ENCODE results near the gene FKBP4. TPM values are rescaled to one million over a fixed set of nuclear protein-coding genes. Genes with fewer than 3 reads are reported as not detected.

FKBP4 gene
- total RNA-seq, 1 donor from 2014 or later, result 149 TPM

DNA sequence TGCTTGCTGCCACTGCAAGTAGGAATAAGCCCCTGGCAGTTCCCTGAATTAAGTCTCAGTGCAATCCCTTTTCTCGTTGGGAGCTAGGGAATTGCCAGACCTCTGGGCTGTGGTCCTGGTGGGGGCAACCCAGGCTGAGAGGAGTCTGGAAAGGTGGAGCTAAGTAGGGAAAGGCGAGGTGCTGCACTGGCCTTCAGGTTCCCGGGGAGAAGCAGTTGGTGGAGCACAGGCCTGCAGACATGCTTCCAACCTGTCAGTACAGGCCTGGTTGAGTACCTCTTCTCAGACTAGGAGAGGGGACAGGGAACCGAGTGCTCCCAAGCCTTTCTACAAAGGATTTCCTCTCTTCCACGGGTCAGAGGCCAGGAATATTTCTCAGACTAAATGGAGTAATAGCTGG is 38.6 kb downstream of the FKBP4 start:
- DNase-seq (ENCODE audit: low spot score, unreplicated experiment), result no peak
- Mint-ChIP-seq H3K9me3 (ENCODE audit: low read depth) (no peaks in the 10 kb centered on the region), H3K27me3 (peaks cover 13% of the 10 kb centered on the region), H3K27ac (no peak overlapping the region), H3K36me3 (ENCODE audit: insufficient read depth) (peaks cover 19% of the 10 kb centered on the region), H3K4me1 (ENCODE audit: low read depth) (peaks cover 3% of the 10 kb centered on the region), H3K4me3 (ENCODE audit: low read depth) (no peak overlapping the region)
- TF ChIP-seq, protein P1, sequence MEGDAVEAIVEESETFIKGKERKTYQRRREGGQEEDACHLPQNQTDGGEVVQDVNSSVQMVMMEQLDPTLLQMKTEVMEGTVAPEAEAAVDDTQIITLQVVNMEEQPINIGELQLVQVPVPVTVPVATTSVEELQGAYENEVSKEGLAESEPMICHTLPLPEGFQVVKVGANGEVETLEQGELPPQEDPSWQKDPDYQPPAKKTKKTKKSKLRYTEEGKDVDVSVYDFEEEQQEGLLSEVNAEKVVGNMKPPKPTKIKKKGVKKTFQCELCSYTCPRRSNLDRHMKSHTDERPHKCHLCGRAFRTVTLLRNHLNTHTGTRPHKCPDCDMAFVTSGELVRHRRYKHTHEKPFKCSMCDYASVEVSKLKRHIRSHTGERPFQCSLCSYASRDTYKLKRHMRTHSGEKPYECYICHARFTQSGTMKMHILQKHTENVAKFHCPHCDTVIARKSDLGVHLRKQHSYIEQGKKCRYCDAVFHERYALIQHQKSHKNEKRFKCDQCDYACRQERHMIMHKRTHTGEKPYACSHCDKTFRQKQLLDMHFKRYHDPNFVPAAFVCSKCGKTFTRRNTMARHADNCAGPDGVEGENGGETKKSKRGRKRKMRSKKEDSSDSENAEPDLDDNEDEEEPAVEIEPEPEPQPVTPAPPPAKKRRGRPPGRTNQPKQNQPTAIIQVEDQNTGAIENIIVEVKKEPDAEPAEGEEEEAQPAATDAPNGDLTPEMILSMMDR (IDR thresholded peaks at IDR 0.05; ENCODE audit: unreplicated experiment), result no peak

- DNase-seq (ENCODE audit: low spot score, unreplicated experiment), result no peak
- H3K27me3 Mint-ChIP-seq, result peaks cover 13% of the 10 kb centered on the region
- no peaks in the 10 kb centered on the region for H3K9me3 Mint-ChIP-seq (ENCODE audit: low read depth)
- H3K4me3 Mint-ChIP-seq (ENCODE audit: low read depth), result no peak overlapping the region
- TF ChIP-seq, protein P1 (IDR thresholded peaks at IDR 0.05; ENCODE audit: unreplicated experiment), result no peak
- H3K36me3 Mint-ChIP-seq (ENCODE audit: insufficient read depth), result peaks cover 18% of the 10 kb centered on the region
- peaks cover 3% of the 10 kb centered on the region for H3K4me1 Mint-ChIP-seq (ENCODE audit: low read depth)
- no peak overlapping the region for H3K27ac Mint-ChIP-seq
Observed at GRCh38 chr12:2833810-2834209, 39.0 kb downstream of the FKBP4 start.

DNA sequence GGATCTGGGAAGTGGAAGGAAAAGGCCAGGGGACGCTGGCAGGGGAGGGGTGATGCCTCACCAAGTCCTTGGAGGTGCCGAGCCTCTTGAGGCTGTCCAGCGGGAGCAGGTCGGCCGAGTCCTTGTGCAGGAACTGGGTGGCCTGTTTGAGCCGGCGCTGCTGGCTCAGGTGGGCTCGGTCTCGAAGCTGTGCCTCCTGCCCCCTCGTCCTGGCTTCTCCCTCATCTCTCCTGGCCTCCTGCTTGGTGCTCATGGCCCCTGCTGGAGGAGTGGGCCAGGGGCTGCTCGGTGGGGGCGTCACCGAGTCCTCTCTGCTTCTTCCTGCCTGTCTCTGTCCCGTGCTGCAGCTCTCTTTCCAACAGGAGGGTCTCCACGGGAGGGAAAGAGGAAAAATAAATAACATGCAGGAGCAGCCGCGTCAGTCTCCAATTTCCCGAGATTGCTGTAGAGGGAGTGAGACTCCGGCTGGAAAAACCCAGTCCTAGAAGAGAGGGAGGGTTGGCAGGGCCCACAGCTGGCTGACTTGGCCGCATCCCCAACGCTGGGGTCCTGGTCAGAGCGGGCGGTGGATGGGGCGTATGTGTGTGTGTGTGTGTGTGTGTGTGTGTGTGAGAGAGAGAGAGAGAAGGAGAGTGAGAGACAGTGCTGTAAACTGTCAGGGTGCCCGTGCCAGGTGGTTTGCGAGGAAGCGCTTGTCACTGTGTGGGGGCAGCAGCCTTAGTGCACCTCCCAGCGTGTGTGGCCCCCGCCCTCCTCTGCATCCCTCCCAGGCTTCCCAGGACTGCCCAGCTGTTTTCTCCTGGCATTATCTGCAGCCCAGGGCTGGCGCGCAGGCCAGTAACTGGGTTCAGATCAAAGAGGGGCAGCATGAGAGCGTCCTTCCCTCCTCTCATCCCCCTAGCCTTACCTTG is 40.1 kb downstream of the FKBP4 start, which contains the start of gene NRIP2:
Gene NRIP2 (minus strand): TSS at position 455 of the 911 bp plus-strand sequence. CDS start 52 bp downstream, at position 403.
- Mint-ChIP-seq H3K4me3 (ENCODE audit: low read depth) (no peak within 1 kb of the TSS), H3K27ac (peak within 1 kb of the TSS; percentile 77), H3K9me3 (ENCODE audit: low read depth) (no peaks in the 10 kb centered on the region)

GRCh38 chr12:2835691-2836403 is 41.1 kb downstream of the FKBP4 start:
- Mint-ChIP-seq H3K9me3 (ENCODE audit: low read depth) (no peaks in the 10 kb centered on the region), H3K27ac (peak overlapping the region; percentile 77), H3K27me3 (peaks cover 13% of the 10 kb centered on the region), H3K4me3 (ENCODE audit: low read depth) (no peak overlapping the region), H3K4me1 (ENCODE audit: low read depth) (peaks cover 3% of the 10 kb centered on the region), H3K36me3 (ENCODE audit: insufficient read depth) (peaks cover 21% of the 10 kb centered on the region)
- DNase-seq (ENCODE audit: low spot score, unreplicated experiment), result no peak
- TF ChIP-seq, protein P1 (IDR thresholded peaks at IDR 0.05; ENCODE audit: unreplicated experiment), result no peak

More for the DNA sequence above, 40.1 kb downstream of the FKBP4 start, which contains the start of gene NRIP2:
- H3K4me1 Mint-ChIP-seq (ENCODE audit: low read depth), result peaks cover 3% of the 10 kb centered on the region
- H3K36me3 Mint-ChIP-seq (ENCODE audit: insufficient read depth), result peaks cover 22% of the 10 kb centered on the region
- H3K27me3 Mint-ChIP-seq, result peaks cover 13% of the 10 kb centered on the region
- TF ChIP-seq, protein P1 (IDR thresholded peaks at IDR 0.05; ENCODE audit: unreplicated experiment), result no peak
- no peak for DNase-seq (ENCODE audit: low spot score, unreplicated experiment)

- Mint-ChIP-seq H3K4me3 (ENCODE audit: low read depth) (no peak overlapping the region), H3K27me3 (peaks cover 13% of the 10 kb centered on the region), H3K27ac (no peak overlapping the region), H3K36me3 (ENCODE audit: insufficient read depth) (peaks cover 18% of the 10 kb centered on the region), H3K9me3 (ENCODE audit: low read depth) (no peaks in the 10 kb centered on the region), H3K4me1 (ENCODE audit: low read depth) (peaks cover 3% of the 10 kb centered on the region)
- DNase-seq (ENCODE audit: low spot score, unreplicated experiment), result no peak
- TF ChIP-seq, protein P1 (IDR thresholded peaks at IDR 0.05; ENCODE audit: unreplicated experiment), result no peak
Observed at GRCh38 chr12:2836574-2836973, 41.8 kb downstream of the FKBP4 start.

Data from progenitor cell of endocrine pancreas (in vitro differentiated cells).